Astrocyte (in vitro differentiated cells and primary cell): ENCODE measurements around the gene NUTF2. TPM values are rescaled to one million over a fixed set of nuclear protein-coding genes. Genes with fewer than 3 reads are reported as not detected.
A peak's percentile ranks its signal among the peaks of the same experiment; 100 is the strongest.
"Not testable (repeated sequence)": the region's sequence is repeated elsewhere in the genome, so short reads cannot be mapped to it uniquely, and the experiment has no call there.

Experiments
- DNase-seq: peaks from one replicate; pipeline ENCODE4 v3.0.0-alpha.2; 2010; ENCODE audit warnings: low read depth
- FAIRE-seq: peaks from 2 replicates; lab custom pipeline; 2011; peaks lifted over from hg19 to GRCh38; lab: Jason Lieb, UNC
- H2AFZ ChIP-seq: 2 replicates; pipeline ENCODE4 v1.6.0; 2012; ENCODE audit warnings: low read depth, low read length, inconsistent platforms
- H3K27ac ChIP-seq: 2 replicates; pipeline ENCODE4 v1.5.1; 2011; ENCODE audit warnings: low read depth, low read length, inconsistent platforms
- H3K27me3 ChIP-seq: 2 replicates; pipeline ENCODE4 v1.6.0; 2011; ENCODE audit warnings: low read length, inconsistent platforms; ENCODE audit not compliant: insufficient read depth
- H3K36me3 ChIP-seq: 2 replicates; pipeline ENCODE4 v1.5.1; 2011; ENCODE audit warnings: low read length, inconsistent platforms; ENCODE audit not compliant: insufficient read depth
- H3K4me1 ChIP-seq: 2 replicates; pipeline ENCODE4 v1.5.1; 2011; ENCODE audit warnings: low read length, inconsistent platforms; ENCODE audit not compliant: insufficient read depth
- H3K4me2 ChIP-seq: 2 replicates; pipeline ENCODE4 v1.6.0; 2012; ENCODE audit warnings: low read length, inconsistent platforms
- H3K4me3 ChIP-seq: 2 replicates; pipeline ENCODE4 v1.5.1; 2011; ENCODE audit warnings: low read depth, mild to moderate bottlenecking, low read length, inconsistent platforms; ENCODE audit not compliant: insufficient read depth
- H3K79me2 ChIP-seq: 2 replicates; pipeline ENCODE4 v1.6.0; 2012; ENCODE audit warnings: mild to moderate bottlenecking, low read length, inconsistent platforms; ENCODE audit not compliant: insufficient read depth
- H3K9ac ChIP-seq: 2 replicates; pipeline ENCODE4 v1.6.0; 2012; ENCODE audit warnings: mild to moderate bottlenecking, low read length, inconsistent platforms
- H3K9me3 ChIP-seq: 2 replicates; pipeline ENCODE4 v1.5.1; 2012; ENCODE audit warnings: low read depth, mild to moderate bottlenecking, low read length, inconsistent platforms; ENCODE audit not compliant: insufficient read depth
- H4K20me1 ChIP-seq: 2 replicates; pipeline ENCODE4 v1.6.0; 2012; ENCODE audit warnings: low read length, inconsistent platforms; ENCODE audit not compliant: insufficient read depth
- H3K27ac Mint-ChIP-seq: one replicate; pipeline ENCODE4 v1.8.0; 2021; ENCODE audit warnings: mild to moderate bottlenecking, mixed read lengths; ENCODE audit not compliant: unreplicated experiment
- H3K27me3 Mint-ChIP-seq: one replicate; pipeline ENCODE4 v1.8.0; 2021; ENCODE audit warnings: low read depth, mixed read lengths; ENCODE audit not compliant: unreplicated experiment
- H3K36me3 Mint-ChIP-seq: one replicate; pipeline ENCODE4 v1.8.0; 2021; ENCODE audit warnings: low read depth, mixed read lengths; ENCODE audit not compliant: unreplicated experiment
- H3K4me1 Mint-ChIP-seq: one replicate; pipeline ENCODE4 v1.8.0; 2021; ENCODE audit warnings: low read depth, mixed read lengths; ENCODE audit not compliant: unreplicated experiment
- H3K4me3 Mint-ChIP-seq: one replicate; pipeline ENCODE4 v1.8.0; 2021; ENCODE audit warnings: mild to moderate bottlenecking, moderate library complexity, mixed read lengths; ENCODE audit not compliant: unreplicated experiment
- H3K9me3 Mint-ChIP-seq: one replicate; pipeline ENCODE4 v1.8.0; 2021; ENCODE audit warnings: mild to moderate bottlenecking, mixed read lengths; ENCODE audit not compliant: unreplicated experiment
- EZH2 ChIP-seq: IDR thresholded peaks from 2 replicates; pipeline ENCODE4 v1.6.1; 2012; ENCODE audit warnings: mild to moderate bottlenecking, low read length, inconsistent platforms; ENCODE audit not compliant: insufficient read depth
- total RNA-seq: library from RNA; stranded (reverse); gene quantifications from 2 replicates; pipeline ENCODE4 v1.2.1, GENCODE V29; 2021
- TF ChIP-seq, protein P1 (sequence below): IDR thresholded peaks from 2 replicates; pipeline ENCODE4 v1.5.1; 2011; ENCODE audit warnings: low read depth, mild to moderate bottlenecking, inconsistent platforms, low read length, moderate library complexity; ENCODE audit not compliant: insufficient read depth

NUTF2 gene
- total RNA-seq, 1 donor from 2014 or later = 224 TPM

DNA sequence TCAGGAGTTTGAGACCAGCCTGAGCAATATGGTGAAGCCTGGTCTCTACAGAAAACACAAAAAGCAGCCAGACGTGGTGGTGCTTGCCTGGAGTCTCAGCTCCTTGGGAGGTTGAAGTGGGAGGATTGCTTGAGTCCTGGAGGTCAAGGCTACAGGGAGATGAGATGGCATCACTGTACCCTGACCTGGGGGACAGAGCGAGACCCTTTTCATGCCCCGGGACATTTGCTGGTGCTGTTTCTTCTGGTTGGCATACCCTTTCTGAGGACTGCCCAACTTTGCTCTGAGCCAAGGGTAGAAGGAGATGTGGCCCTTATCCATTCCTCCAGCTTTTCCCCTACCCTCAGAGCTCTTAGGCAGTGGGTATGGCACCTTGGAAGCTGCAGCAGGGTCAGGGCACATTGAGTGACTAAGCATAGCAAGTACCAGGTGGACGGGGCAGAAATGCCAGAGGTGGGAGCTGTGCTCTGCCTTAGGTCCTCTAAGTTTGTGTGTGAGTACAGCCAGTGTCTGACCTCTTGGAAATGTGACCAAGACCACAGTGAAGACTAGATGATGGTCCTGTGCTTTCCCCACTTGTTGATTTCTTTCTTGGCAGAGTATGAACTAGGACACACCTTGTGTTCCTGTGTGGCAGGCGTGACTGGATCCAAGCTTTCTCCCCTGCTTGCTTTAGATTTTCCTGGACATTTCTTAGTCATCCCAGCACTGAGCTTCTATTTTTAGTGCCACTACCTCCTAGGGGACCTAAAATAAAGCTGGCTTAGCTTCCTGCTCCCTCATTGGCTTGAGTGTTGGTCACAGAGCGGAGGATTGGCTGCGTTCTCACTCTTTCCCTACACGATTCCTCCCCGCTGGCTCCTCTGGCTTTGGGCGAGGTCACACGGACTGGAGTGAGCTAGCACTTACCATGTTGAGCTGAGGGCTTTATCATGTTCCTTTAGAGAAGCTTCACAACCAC, 16.2 kb downstream of the NUTF2 start:
- Histone ChIP-seq H3K9ac (peak overlapping the region; percentile 60), H3K4me3 (no peak overlapping the region), H4K20me1 (peaks cover 92% of the 10 kb centered on the region), H3K4me1 (peaks cover 48% of the 10 kb centered on the region), H3K27ac (peak overlapping the region; percentile 82), H2AFZ (no peak overlapping the region), H3K27me3 (no peaks in the 10 kb centered on the region), H3K36me3 (peaks cover 13% of the 10 kb centered on the region), H3K79me2 (peaks cover 95% of the 10 kb centered on the region), H3K4me2 (peak overlapping the region; percentile 80), H3K9me3 (no peaks in the 10 kb centered on the region)
- Mint-ChIP-seq H3K36me3 (peaks cover 22% of the 10 kb centered on the region), H3K9me3 (no peaks in the 10 kb centered on the region), H3K4me3 (peak overlapping the region; percentile 27), H3K27me3 (no peaks in the 10 kb centered on the region), H3K4me1 (peaks cover 42% of the 10 kb centered on the region), H3K27ac (peak overlapping the region; percentile 90)
- DNase-seq = peak; percentile 50
- TF ChIP-seq, protein P1, sequence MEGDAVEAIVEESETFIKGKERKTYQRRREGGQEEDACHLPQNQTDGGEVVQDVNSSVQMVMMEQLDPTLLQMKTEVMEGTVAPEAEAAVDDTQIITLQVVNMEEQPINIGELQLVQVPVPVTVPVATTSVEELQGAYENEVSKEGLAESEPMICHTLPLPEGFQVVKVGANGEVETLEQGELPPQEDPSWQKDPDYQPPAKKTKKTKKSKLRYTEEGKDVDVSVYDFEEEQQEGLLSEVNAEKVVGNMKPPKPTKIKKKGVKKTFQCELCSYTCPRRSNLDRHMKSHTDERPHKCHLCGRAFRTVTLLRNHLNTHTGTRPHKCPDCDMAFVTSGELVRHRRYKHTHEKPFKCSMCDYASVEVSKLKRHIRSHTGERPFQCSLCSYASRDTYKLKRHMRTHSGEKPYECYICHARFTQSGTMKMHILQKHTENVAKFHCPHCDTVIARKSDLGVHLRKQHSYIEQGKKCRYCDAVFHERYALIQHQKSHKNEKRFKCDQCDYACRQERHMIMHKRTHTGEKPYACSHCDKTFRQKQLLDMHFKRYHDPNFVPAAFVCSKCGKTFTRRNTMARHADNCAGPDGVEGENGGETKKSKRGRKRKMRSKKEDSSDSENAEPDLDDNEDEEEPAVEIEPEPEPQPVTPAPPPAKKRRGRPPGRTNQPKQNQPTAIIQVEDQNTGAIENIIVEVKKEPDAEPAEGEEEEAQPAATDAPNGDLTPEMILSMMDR = no peak
- no peak for TF ChIP-seq EZH2
- FAIRE-seq = peak; percentile 23

DNA sequence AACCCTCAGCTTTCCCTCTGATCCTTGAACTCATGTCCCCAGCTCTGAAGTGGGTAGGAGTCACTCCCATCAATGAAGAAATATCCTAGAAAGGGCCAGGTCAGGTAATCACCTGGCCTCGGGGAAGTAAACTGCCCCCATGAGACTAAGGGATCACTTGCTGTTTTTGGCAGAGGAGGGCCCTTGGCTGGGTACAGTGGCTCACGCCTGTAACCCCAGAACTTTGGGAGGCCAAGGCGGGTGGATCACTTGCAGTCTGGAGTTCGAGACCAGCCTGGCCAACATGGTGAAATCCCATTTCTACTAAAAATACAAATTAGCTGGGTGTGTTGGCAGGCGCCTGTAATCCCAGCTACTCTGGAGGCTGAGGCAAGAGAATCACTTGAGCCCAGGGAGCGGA, 17.3 kb downstream of the NUTF2 start:
- H3K27ac Mint-ChIP-seq = peak overlapping the region; percentile 90
- peaks cover 37% of the 10 kb centered on the region for H3K4me1 Mint-ChIP-seq
- not testable (repeated sequence) for H3K4me3 ChIP-seq, H3K9ac ChIP-seq, H3K4me2 ChIP-seq, H3K27me3 ChIP-seq, H2AFZ ChIP-seq, FAIRE-seq, DNase-seq, H3K9me3 Mint-ChIP-seq, H3K4me3 Mint-ChIP-seq, H3K27me3 Mint-ChIP-seq, H3K9me3 ChIP-seq
- Histone ChIP-seq H3K79me2 (peaks cover 88% of the 10 kb centered on the region), H3K4me1 (peaks cover 39% of the 10 kb centered on the region), H3K36me3 (peaks cover 20% of the 10 kb centered on the region), H3K27ac (peak overlapping the region; percentile 82), H4K20me1 (peaks cover 91% of the 10 kb centered on the region)
- peaks cover 19% of the 10 kb centered on the region for H3K36me3 Mint-ChIP-seq

DNA sequence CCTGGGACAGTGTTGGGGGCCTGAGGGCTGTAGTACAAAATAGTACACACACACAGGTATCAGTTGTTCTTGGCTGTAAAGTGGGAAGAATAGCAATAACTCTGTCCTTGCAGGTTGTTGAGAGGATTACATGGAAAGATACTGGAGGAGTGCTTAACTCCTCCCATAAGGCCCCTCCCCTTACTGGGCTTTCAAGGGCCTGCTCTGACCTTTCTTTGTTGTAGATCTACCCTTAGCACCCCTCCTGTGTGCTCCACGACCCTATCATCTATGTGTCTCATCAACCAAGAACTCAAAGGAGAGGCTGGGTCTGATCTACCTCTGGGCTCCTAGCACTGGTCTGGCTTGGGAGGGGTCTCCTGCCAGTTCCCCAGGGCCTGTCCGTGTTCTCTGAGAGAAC, 17.9 kb downstream of the NUTF2 start:
- peak overlapping the region; percentile 20 for H3K27ac Mint-ChIP-seq
- DNase-seq (no peak), FAIRE-seq (no peak)
- no peak overlapping the region for H3K4me3 ChIP-seq
- no peaks in the 10 kb centered on the region for H3K27me3 Mint-ChIP-seq
- H3K27ac ChIP-seq = no peak overlapping the region
- no peak overlapping the region for H2AFZ ChIP-seq
- no peaks in the 10 kb centered on the region for H3K9me3 ChIP-seq
- peaks cover 21% of the 10 kb centered on the region for H3K36me3 ChIP-seq
- no peak for TF ChIP-seq EZH2
- TF ChIP-seq, protein P1 = no peak
- H3K4me1 Mint-ChIP-seq = peaks cover 37% of the 10 kb centered on the region
- H3K4me3 Mint-ChIP-seq = no peak overlapping the region
- H3K27me3 ChIP-seq = no peaks in the 10 kb centered on the region
- peaks cover 82% of the 10 kb centered on the region for H3K79me2 ChIP-seq
- H3K4me2 ChIP-seq = no peak overlapping the region
- peaks cover 87% of the 10 kb centered on the region for H4K20me1 ChIP-seq
- peaks cover 19% of the 10 kb centered on the region for H3K36me3 Mint-ChIP-seq
- no peak overlapping the region for H3K9ac ChIP-seq
- H3K9me3 Mint-ChIP-seq = no peaks in the 10 kb centered on the region
- H3K4me1 ChIP-seq = peaks cover 39% of the 10 kb centered on the region
